Astrocyte (in vitro differentiated cells and primary cell): Measurements from ENCODE around the gene NT5DC3. TPM values are rescaled to one million over a fixed set of nuclear protein-coding genes. Genes with fewer than 3 reads are reported as not detected.

Source experiments
- DNase-seq: peaks from one replicate; pipeline ENCODE4 v3.0.0-alpha.2; 2010; ENCODE audit warnings: low read depth
- FAIRE-seq: peaks from 2 replicates; lab custom pipeline; 2011; peaks lifted over from hg19 to GRCh38; lab: Jason Lieb, UNC
- H2AFZ ChIP-seq: 2 replicates; pipeline ENCODE4 v1.6.0; 2012; ENCODE audit warnings: low read depth, low read length, inconsistent platforms
- H3K27ac ChIP-seq: 2 replicates; pipeline ENCODE4 v1.5.1; 2011; ENCODE audit warnings: low read depth, low read length, inconsistent platforms
- H3K27me3 ChIP-seq: 2 replicates; pipeline ENCODE4 v1.6.0; 2011; ENCODE audit warnings: low read length, inconsistent platforms; ENCODE audit not compliant: insufficient read depth
- H3K36me3 ChIP-seq: 2 replicates; pipeline ENCODE4 v1.5.1; 2011; ENCODE audit warnings: low read length, inconsistent platforms; ENCODE audit not compliant: insufficient read depth
- H3K4me1 ChIP-seq: 2 replicates; pipeline ENCODE4 v1.5.1; 2011; ENCODE audit warnings: low read length, inconsistent platforms; ENCODE audit not compliant: insufficient read depth
- H3K4me2 ChIP-seq: 2 replicates; pipeline ENCODE4 v1.6.0; 2012; ENCODE audit warnings: low read length, inconsistent platforms
- H3K4me3 ChIP-seq: 2 replicates; pipeline ENCODE4 v1.5.1; 2011; ENCODE audit warnings: low read depth, mild to moderate bottlenecking, low read length, inconsistent platforms; ENCODE audit not compliant: insufficient read depth
- H3K79me2 ChIP-seq: 2 replicates; pipeline ENCODE4 v1.6.0; 2012; ENCODE audit warnings: mild to moderate bottlenecking, low read length, inconsistent platforms; ENCODE audit not compliant: insufficient read depth
- H3K9ac ChIP-seq: 2 replicates; pipeline ENCODE4 v1.6.0; 2012; ENCODE audit warnings: mild to moderate bottlenecking, low read length, inconsistent platforms
- H3K9me3 ChIP-seq: 2 replicates; pipeline ENCODE4 v1.5.1; 2012; ENCODE audit warnings: low read depth, mild to moderate bottlenecking, low read length, inconsistent platforms; ENCODE audit not compliant: insufficient read depth
- H4K20me1 ChIP-seq: 2 replicates; pipeline ENCODE4 v1.6.0; 2012; ENCODE audit warnings: low read length, inconsistent platforms; ENCODE audit not compliant: insufficient read depth
- H3K27ac Mint-ChIP-seq: one replicate; pipeline ENCODE4 v1.8.0; 2021; ENCODE audit warnings: mild to moderate bottlenecking, mixed read lengths; ENCODE audit not compliant: unreplicated experiment
- H3K27me3 Mint-ChIP-seq: one replicate; pipeline ENCODE4 v1.8.0; 2021; ENCODE audit warnings: low read depth, mixed read lengths; ENCODE audit not compliant: unreplicated experiment
- H3K36me3 Mint-ChIP-seq: one replicate; pipeline ENCODE4 v1.8.0; 2021; ENCODE audit warnings: low read depth, mixed read lengths; ENCODE audit not compliant: unreplicated experiment
- H3K4me1 Mint-ChIP-seq: one replicate; pipeline ENCODE4 v1.8.0; 2021; ENCODE audit warnings: low read depth, mixed read lengths; ENCODE audit not compliant: unreplicated experiment
- H3K4me3 Mint-ChIP-seq: one replicate; pipeline ENCODE4 v1.8.0; 2021; ENCODE audit warnings: mild to moderate bottlenecking, moderate library complexity, mixed read lengths; ENCODE audit not compliant: unreplicated experiment
- H3K9me3 Mint-ChIP-seq: one replicate; pipeline ENCODE4 v1.8.0; 2021; ENCODE audit warnings: mild to moderate bottlenecking, mixed read lengths; ENCODE audit not compliant: unreplicated experiment
- EZH2 ChIP-seq: IDR thresholded peaks from 2 replicates; pipeline ENCODE4 v1.6.1; 2012; ENCODE audit warnings: mild to moderate bottlenecking, low read length, inconsistent platforms; ENCODE audit not compliant: insufficient read depth
- total RNA-seq: library from RNA; stranded (reverse); gene quantifications from 2 replicates; pipeline ENCODE4 v1.2.1, GENCODE V29; 2021
- TF ChIP-seq, protein P1 (sequence below): IDR thresholded peaks from 2 replicates; pipeline ENCODE4 v1.5.1; 2011; ENCODE audit warnings: low read depth, mild to moderate bottlenecking, inconsistent platforms, low read length, moderate library complexity; ENCODE audit not compliant: insufficient read depth

NT5DC3 gene
- total RNA-seq, 1 donor from 2014 or later = 13.6 TPM

DNA sequence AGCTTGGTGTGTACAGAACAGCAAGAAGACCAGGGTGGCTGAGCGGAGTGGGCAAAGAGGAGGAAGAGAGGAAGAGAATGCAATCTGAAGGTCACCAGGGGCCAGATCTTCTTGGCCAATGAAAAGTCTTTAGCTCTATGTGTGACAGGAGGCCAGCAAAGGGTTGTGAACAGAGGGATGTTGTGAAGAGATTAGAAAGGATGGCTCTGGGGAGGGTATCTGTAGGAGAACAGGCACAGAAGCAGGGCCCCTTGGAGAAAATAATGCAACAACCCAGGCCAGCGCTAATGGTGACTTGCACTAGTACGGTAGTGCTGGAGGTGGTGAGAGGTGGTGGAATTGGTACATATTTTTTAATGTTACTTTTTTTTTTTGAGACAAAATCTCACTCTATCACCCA, 97.2 kb downstream of the NT5DC3 start:
- FAIRE-seq (no peak), DNase-seq (no peak)
- H3K4me1 ChIP-seq = peaks cover 8% of the 10 kb centered on the region
- H3K27me3 ChIP-seq = no peaks in the 10 kb centered on the region
- no peak overlapping the region for H3K9ac ChIP-seq
- no peak overlapping the region for H3K4me3 Mint-ChIP-seq
- H4K20me1 ChIP-seq = no peaks in the 10 kb centered on the region
- H3K27ac ChIP-seq = no peak overlapping the region
- H3K9me3 ChIP-seq = no peaks in the 10 kb centered on the region
- TF ChIP-seq EZH2 = no peak
- TF ChIP-seq, protein P1, sequence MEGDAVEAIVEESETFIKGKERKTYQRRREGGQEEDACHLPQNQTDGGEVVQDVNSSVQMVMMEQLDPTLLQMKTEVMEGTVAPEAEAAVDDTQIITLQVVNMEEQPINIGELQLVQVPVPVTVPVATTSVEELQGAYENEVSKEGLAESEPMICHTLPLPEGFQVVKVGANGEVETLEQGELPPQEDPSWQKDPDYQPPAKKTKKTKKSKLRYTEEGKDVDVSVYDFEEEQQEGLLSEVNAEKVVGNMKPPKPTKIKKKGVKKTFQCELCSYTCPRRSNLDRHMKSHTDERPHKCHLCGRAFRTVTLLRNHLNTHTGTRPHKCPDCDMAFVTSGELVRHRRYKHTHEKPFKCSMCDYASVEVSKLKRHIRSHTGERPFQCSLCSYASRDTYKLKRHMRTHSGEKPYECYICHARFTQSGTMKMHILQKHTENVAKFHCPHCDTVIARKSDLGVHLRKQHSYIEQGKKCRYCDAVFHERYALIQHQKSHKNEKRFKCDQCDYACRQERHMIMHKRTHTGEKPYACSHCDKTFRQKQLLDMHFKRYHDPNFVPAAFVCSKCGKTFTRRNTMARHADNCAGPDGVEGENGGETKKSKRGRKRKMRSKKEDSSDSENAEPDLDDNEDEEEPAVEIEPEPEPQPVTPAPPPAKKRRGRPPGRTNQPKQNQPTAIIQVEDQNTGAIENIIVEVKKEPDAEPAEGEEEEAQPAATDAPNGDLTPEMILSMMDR = no peak
- H3K36me3 Mint-ChIP-seq = peaks cover 2% of the 10 kb centered on the region
- H3K36me3 ChIP-seq = no peaks in the 10 kb centered on the region
- no peaks in the 10 kb centered on the region for H3K4me1 Mint-ChIP-seq
- no peak overlapping the region for H3K27ac Mint-ChIP-seq
- H3K27me3 Mint-ChIP-seq = peaks cover 5% of the 10 kb centered on the region
- no peak overlapping the region for H3K4me3 ChIP-seq
- no peaks in the 10 kb centered on the region for H3K9me3 Mint-ChIP-seq
- no peaks in the 10 kb centered on the region for H3K79me2 ChIP-seq
- H3K4me2 ChIP-seq = no peak overlapping the region
- no peak overlapping the region for H2AFZ ChIP-seq

DNA sequence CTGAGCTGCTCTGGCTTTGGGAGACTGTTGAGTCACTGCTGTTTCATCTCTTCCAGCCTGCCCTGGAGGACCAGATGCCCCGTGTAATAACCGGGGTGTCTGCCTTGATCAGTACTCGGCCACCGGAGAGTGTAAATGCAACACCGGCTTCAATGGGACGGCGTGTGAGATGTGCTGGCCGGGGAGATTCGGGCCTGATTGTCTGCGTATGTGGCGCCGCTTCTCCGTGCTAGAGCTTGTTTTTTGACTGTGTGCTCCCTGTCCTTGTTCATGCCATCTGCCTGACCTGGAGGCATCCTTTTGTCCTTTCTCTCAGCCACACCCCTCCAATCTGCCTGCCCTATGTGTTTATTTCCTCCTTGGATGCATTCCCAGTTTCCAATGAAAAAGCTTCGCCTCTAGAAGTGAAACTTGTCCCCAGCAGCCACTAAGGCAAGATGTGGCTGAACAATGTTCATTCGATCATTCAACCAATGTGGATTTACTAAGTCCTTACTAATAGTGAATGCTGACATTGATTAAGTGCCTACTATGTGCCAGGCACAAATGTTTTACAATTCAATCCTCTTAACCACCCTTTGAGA, 98.6 kb downstream of the NT5DC3 start:
- Mint-ChIP-seq H3K27me3 (peaks cover 6% of the 10 kb centered on the region), H3K9me3 (no peaks in the 10 kb centered on the region), H3K36me3 (peaks cover 2% of the 10 kb centered on the region), H3K4me3 (no peak overlapping the region), H3K27ac (no peak overlapping the region), H3K4me1 (no peaks in the 10 kb centered on the region)
- FAIRE-seq = no peak
- no peaks in the 10 kb centered on the region for H4K20me1 ChIP-seq
- no peaks in the 10 kb centered on the region for H3K27me3 ChIP-seq
- H3K4me3 ChIP-seq = no peak overlapping the region
- H3K27ac ChIP-seq = no peak overlapping the region
- no peaks in the 10 kb centered on the region for H3K79me2 ChIP-seq
- H3K4me1 ChIP-seq = peaks cover 5% of the 10 kb centered on the region
- H3K36me3 ChIP-seq = no peaks in the 10 kb centered on the region
- H3K9me3 ChIP-seq = no peaks in the 10 kb centered on the region
- H2AFZ ChIP-seq = no peak overlapping the region
- TF ChIP-seq, protein P1 = no peak
- no peak for TF ChIP-seq EZH2
- no peak overlapping the region for H3K9ac ChIP-seq
- peak; percentile 10 for DNase-seq
- H3K4me2 ChIP-seq = peak overlapping the region; percentile 62

DNA sequence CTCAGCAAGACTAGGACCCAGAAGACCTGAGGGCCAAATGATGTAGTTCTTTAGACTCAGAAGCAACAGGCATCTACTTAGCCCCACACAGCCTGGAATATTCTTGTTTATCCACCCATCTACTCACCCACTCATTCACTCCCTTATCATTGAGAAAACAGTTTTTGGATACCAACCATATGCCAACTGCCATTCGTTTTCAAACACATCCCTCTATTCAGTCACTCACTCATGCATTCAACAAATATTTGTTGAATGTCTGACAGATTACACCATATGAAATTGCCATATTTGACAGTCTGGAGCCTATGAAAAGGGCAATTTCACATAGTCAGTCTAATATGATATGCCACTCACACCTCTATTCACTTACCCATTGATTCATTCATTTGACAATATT, 103.2 kb downstream of the NT5DC3 start:
- no peak overlapping the region for H3K27ac ChIP-seq
- peaks cover 2% of the 10 kb centered on the region for H3K36me3 Mint-ChIP-seq
- no peak overlapping the region for H3K4me3 ChIP-seq
- H3K36me3 ChIP-seq = no peaks in the 10 kb centered on the region
- H3K4me2 ChIP-seq = no peak overlapping the region
- H3K9me3 Mint-ChIP-seq = peaks cover 4% of the 10 kb centered on the region
- peaks cover 30% of the 10 kb centered on the region for H3K27me3 Mint-ChIP-seq
- TF ChIP-seq EZH2 = no peak
- TF ChIP-seq, protein P1 = no peak
- H3K4me3 Mint-ChIP-seq = no peak overlapping the region
- DNase-seq = no peak
- no peaks in the 10 kb centered on the region for H3K9me3 ChIP-seq
- H3K27me3 ChIP-seq = peaks cover 3% of the 10 kb centered on the region
- no peak for FAIRE-seq
- no peak overlapping the region for H3K27ac Mint-ChIP-seq
- no peak overlapping the region for H3K9ac ChIP-seq
- H4K20me1 ChIP-seq = no peaks in the 10 kb centered on the region
- H3K79me2 ChIP-seq = no peaks in the 10 kb centered on the region
- peaks cover 5% of the 10 kb centered on the region for H3K4me1 ChIP-seq
- no peak overlapping the region for H2AFZ ChIP-seq
- H3K4me1 Mint-ChIP-seq = no peaks in the 10 kb centered on the region
